K562 (cell line): ENCODE measurements around the gene NIPAL1. TPM values are rescaled to one million over a fixed set of nuclear protein-coding genes. Genes with fewer than 3 reads are reported as not detected.

Source experiments
- ATAC-seq: fragments of 200-7000 bp; cut with Tn5 transposase; 3 replicates; pipeline ENCODE4 v1.9.1; 2020; ENCODE audit warnings: moderate library complexity
- BruUV-seq: library from RNA; stranded (reverse); fragments of 400-500 nt; replicated peaks from 2 replicates; lab custom pipeline; 2021; lab: Mats Ljungman, UMichigan
- CTCF ChIA-PET: fragments of 300-600 bp; formaldehyde crosslinking; extraction: SDS; loops from one replicate; lab custom pipeline; 2021; ENCODE audit warnings: low intra/inter-chr PET ratio; lab: Yijun Ruan, JAX
- POLR2A ChIA-PET: fragments of 300-600, 350-650 bp; sonication (Branson Sonifier 250); formaldehyde crosslinking; extraction: SDS; loops from one replicate; lab custom pipeline; 2021; ENCODE audit warnings: antibody characterized with exemption, inconsistent platforms; lab: Yijun Ruan, JAX
- DNase-seq, 4 experiments: peaks; one replicate each; pipeline versions ENCODE4 v3.0.0 to v3.0.0-alpha.2; 2011 to 2018; ENCODE audit warnings: low spot score in 3 of 4, mixed read lengths in 3 of 4; ENCODE audit errors: extremely low read depth in 1 of 4
- FAIRE-seq: peaks from 2 replicates; lab custom pipeline; 2011; peaks lifted over from hg19 to GRCh38; lab: Jason Lieb, UNC
- H2AFZ ChIP-seq: 2 replicates; pipeline ENCODE4 v1.6.0; 2011; ENCODE audit warnings: low read depth, low read length, control low read depth, inconsistent platforms
- H3K27ac ChIP-seq: fragments of 200-600 bp; 3 replicates; pipeline ENCODE4 v1.8.0; 2011; ENCODE audit warnings: low read depth, mild to moderate bottlenecking, control low read depth, inconsistent platforms, low read length, moderate library complexity, mixed read lengths; ENCODE audit errors: extremely low read depth
- H3K27me3 ChIP-seq, 2 experiments: fragments of 300-600 bp in 1 of 2; 2 replicates in 1 of 2; 3 replicates in 1 of 2; pipeline versions ENCODE4 v1.6.0 to v1.8.0; 2011; ENCODE audit warnings: inconsistent platforms in 2 of 2, low read length in 2 of 2, mild to moderate bottlenecking in 1 of 2, mixed read lengths in 1 of 2, moderate library complexity in 1 of 2; ENCODE audit not compliant: control insufficient read depth in 2 of 2, insufficient read depth in 2 of 2
- H3K36me3 ChIP-seq: fragments of 300-600 bp; 3 replicates; pipeline ENCODE4 v1.8.0; 2011; ENCODE audit warnings: mild to moderate bottlenecking, low read length, inconsistent platforms; ENCODE audit not compliant: control insufficient read depth, insufficient read depth
- H3K4me1 ChIP-seq, 2 experiments: fragments of 200-600 bp in 1 of 2; replicated peaks in 1 of 2; 2 replicates in 1 of 2; 3 replicates in 1 of 2; pipeline versions ENCODE4 v1.5.1 to v1.8.0; 2011; ENCODE audit warnings: inconsistent platforms in 2 of 2, low read length in 2 of 2, mild to moderate bottlenecking in 1 of 2, mixed read lengths in 1 of 2, moderate library complexity in 1 of 2; ENCODE audit not compliant: control insufficient read depth in 2 of 2, insufficient read depth in 2 of 2
- H3K4me2 ChIP-seq: 2 replicates; pipeline ENCODE4 v1.6.1; 2011; ENCODE audit warnings: low read length, control low read depth, inconsistent platforms, mixed read lengths; ENCODE audit not compliant: insufficient read depth
- H3K4me3 ChIP-seq: fragments of 200-600 bp; sonication (generic), shearing (Covaris generic); 2 replicates; pipeline ENCODE4 v1.5.1; 2016; ENCODE audit warnings: control low read depth, inconsistent platforms
- H3K79me2 ChIP-seq: fragments of 200-600 bp; 3 replicates; pipeline ENCODE4 v1.8.0; 2011; ENCODE audit warnings: low read length, inconsistent platforms; ENCODE audit not compliant: control insufficient read depth, insufficient read depth
- H3K9ac ChIP-seq, 2 experiments: 2 replicates each; pipeline versions ENCODE4 v1.6.0 to v1.6.1; 2011; ENCODE audit warnings: low read depth in 2 of 2, low read length in 2 of 2, control low read depth in 1 of 2, inconsistent platforms in 1 of 2, mild to moderate bottlenecking in 1 of 2, mixed read lengths in 1 of 2; ENCODE audit not compliant: insufficient read depth in 1 of 2
- H3K9me1 ChIP-seq: one replicate; pipeline ENCODE4 v1.6.0; 2011; ENCODE audit warnings: inconsistent platforms, mild to moderate bottlenecking, low read length, moderate library complexity; ENCODE audit not compliant: control insufficient read depth, insufficient read depth
- H3K9me3 ChIP-seq: replicated peaks from 2 replicates; pipeline ENCODE4 v1.5.1; 2011; ENCODE audit warnings: low read depth, low read length, inconsistent platforms; ENCODE audit not compliant: control insufficient read depth, insufficient read depth
- H4K20me1 ChIP-seq: replicated peaks from 2 replicates; pipeline ENCODE4 v1.6.1; 2011; ENCODE audit warnings: low read length, inconsistent platforms, mixed read lengths; ENCODE audit not compliant: control insufficient read depth, insufficient read depth
- ATF1 ChIP-seq, 2 experiments: fragments of 450-650 bp in 1 of 2; IDR thresholded peaks; 2 replicates each; pipeline ENCODE4 v1.6.1; 2016; ENCODE audit warnings: missing compliant biosample characterization in 1 of 2, missing genetic modification characterization in 1 of 2
- C11orf30 ChIP-seq: fragments of 450-650 bp; IDR thresholded peaks from 2 replicates; pipeline ENCODE4 v1.6.1; 2016; ENCODE audit warnings: low read depth, mild to moderate bottlenecking
- CEBPB ChIP-seq: fragments of 450-650 bp; IDR thresholded peaks from 2 replicates; pipeline ENCODE4 v1.6.1; 2016; ENCODE audit warnings: missing genetic modification characterization, missing compliant biosample characterization
- CHD2 ChIP-seq: IDR thresholded peaks from 2 replicates; pipeline ENCODE4 v1.6.1; 2011; ENCODE audit warnings: low read depth, low read length
- HDAC6 ChIP-seq: IDR thresholded peaks from 2 replicates; pipeline ENCODE4 v1.6.1; 2012; ENCODE audit warnings: low read depth, mild to moderate bottlenecking, control low read depth, inconsistent platforms, low read length, moderate library complexity
- HDGF ChIP-seq: fragments of 450-650 bp; IDR thresholded peaks from 2 replicates; pipeline ENCODE4 v1.6.1; 2016
- JUN ChIP-seq, 2 experiments: sonication (generic) in 1 of 2; formaldehyde crosslinking in 1 of 2; IDR thresholded peaks; 2 replicates each; pipeline versions ENCODE4 v1.6.1 to v1.8.0; 2012 to 2022; ENCODE audit warnings: borderline replicate concordance in 2 of 2, mild to moderate bottlenecking in 2 of 2, improper control_type of control experiment in 1 of 2, low read depth in 1 of 2, low read length in 1 of 2, missing genetic modification reagents in 1 of 2
- MCM3 ChIP-seq: fragments of 450-650 bp; IDR thresholded peaks from 2 replicates; pipeline ENCODE4 v1.6.1; 2016
- NR2F6 ChIP-seq: fragments of 450-650 bp; formaldehyde crosslinking; IDR thresholded peaks from 2 replicates; pipeline ENCODE4 v1.4.0; 2020; ENCODE audit warnings: mild to moderate bottlenecking
- POLR3A ChIP-seq: IDR thresholded peaks from 2 replicates; pipeline ENCODE4 v1.6.1; 2011; ENCODE audit warnings: borderline replicate concordance, mild to moderate bottlenecking, moderate library complexity; ENCODE audit not compliant: insufficient read length, insufficient read depth; ENCODE audit errors: extremely low read depth
- PRPF4 ChIP-seq: fragments of 200-400 bp; formaldehyde crosslinking; IDR thresholded peaks from one replicate; pipeline ENCODE4 v1.6.1; 2017; ENCODE audit warnings: low read length, low read depth, mild to moderate bottlenecking; ENCODE audit not compliant: insufficient read depth, poor library complexity, severe bottlenecking
- RBM34 ChIP-seq: fragments of 200-400 bp; formaldehyde crosslinking; IDR thresholded peaks from 2 replicates; pipeline ENCODE4 v1.6.1; 2018; ENCODE audit warnings: low read length, borderline replicate concordance; ENCODE audit not compliant: insufficient read depth
- TRIM24 ChIP-seq, 2 experiments: fragments of 450-650 bp; IDR thresholded peaks; 2 replicates each; pipeline ENCODE4 v1.6.1; 2016
- ZNF143 ChIP-seq: sonication (generic); formaldehyde crosslinking; IDR thresholded peaks from 2 replicates; pipeline ENCODE4 v1.9.0; 2022; ENCODE audit warnings: mild to moderate bottlenecking, missing genetic modification reagents
- ZNF354B ChIP-seq: fragments of 250-450 bp; sonication (Bioruptor Pico); IDR thresholded peaks from 2 replicates; pipeline ENCODE4 v1.4.0; 2020
- WGBS: fragments of 100-300 bp; shearing (Covaris generic); methylation state at CpG from one replicate; pipeline ENCODE4 v1.1.6; 2016; ENCODE audit warnings: low coverage, mixed read lengths; ENCODE audit not compliant: insufficient coverage; ENCODE audit errors: missing lambda C conversion rate; 5-methylcytosine and 5-hydroxymethylcytosine counted together
- in situ Hi-C: fragments of 300-500 bp; cut with MboI; formaldehyde crosslinking; loops from 4 replicates; pipeline ENCODE4 v1.15.0; 2018; ENCODE audit warnings: inconsistent platforms, mixed read lengths
- intact Hi-C: fragments of 100-400 bp; cut with micrococcal nuclease; formaldehyde crosslinking; loops from 2 replicates; pipeline ENCODE4 v1.14.2; 2022
- polyA plus RNA-seq, 8 experiments: library from polyadenylated mRNA; depleted of rRNA in 4 of 8; stranded (reverse) in 5 of 8; unstranded in 3 of 8; fragments of >200 nt; fragmentation: Nextera tagmentation in 2 of 8; fragmentation: Illumina TruSeq in 1 of 8; extraction: Ambion mirVana in 2 of 8; extraction: Trizol in 1 of 8; gene quantifications; 2 replicates each; pipeline versions ENCODE4 v1.2.1 to v1.2.3, GENCODE V29; 2011 to 2014; ENCODE audit warnings: inconsistent platforms in 1 of 8, missing spikeins in 1 of 8
- total RNA-seq, 7 experiments: library from RNA; depleted of rRNA in 6 of 7; stranded (reverse); fragments of >200 nt in 6 of 7; fragmentation: Illumina TruSeq in 2 of 7; extraction: Trizol in 2 of 7; gene quantifications; 2 replicates each; pipeline versions ENCODE4 v1.2.1 to v1.2.3, GENCODE V29; 2011 to 2021; ENCODE audit warnings: low replicate concordance in 1 of 7
- TF ChIP-seq, protein P1 (sequence below): sonication (generic); formaldehyde crosslinking; IDR thresholded peaks from 2 replicates; pipeline ENCODE4 v1.8.0; 2022; ENCODE audit warnings: mild to moderate bottlenecking, missing genetic modification reagents
- TF ChIP-seq, protein P2 (sequence below): fragments of 450-650 bp; formaldehyde crosslinking; IDR thresholded peaks from 2 replicates; pipeline ENCODE4 v1.4.0; 2020; ENCODE audit warnings: mild to moderate bottlenecking, mixed read lengths
- TF ChIP-seq, protein P3 (sequence below): fragments of 250-450 bp; sonication (Bioruptor Pico); IDR thresholded peaks from 2 replicates; pipeline ENCODE4 v1.5.0; 2021; ENCODE audit warnings: mild to moderate bottlenecking, borderline replicate concordance

Gene NIPAL1
- total and polyA plus RNA-seq, 9 of the 15 experiments (the other 6 are each of a cell fraction or from before 2014, with no cell fraction given), result 0.03 to 0.43 (median 0.25) TPM

DNA sequence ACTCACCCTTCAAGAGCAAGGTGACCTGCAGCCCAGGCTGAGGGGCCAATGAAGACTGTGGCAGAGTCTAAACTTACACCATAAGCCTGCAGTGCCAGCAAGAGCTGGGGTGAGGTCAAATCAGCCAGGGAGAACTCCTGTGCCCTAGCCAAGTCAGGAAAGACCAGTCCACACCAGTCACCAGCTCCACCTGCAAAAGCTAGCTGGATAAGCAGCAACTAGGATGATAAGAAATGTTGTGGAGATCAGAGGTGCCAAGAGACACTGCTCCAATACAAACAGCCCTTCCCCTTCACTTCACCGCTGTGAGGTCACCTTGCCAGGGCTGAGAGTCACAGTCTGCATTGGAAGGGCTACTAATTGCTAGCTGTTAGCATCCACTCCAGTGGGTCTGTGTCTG lies 31.3 kb downstream of the NIPAL1 start (continued):
- TF ChIP-seq, protein P1, sequence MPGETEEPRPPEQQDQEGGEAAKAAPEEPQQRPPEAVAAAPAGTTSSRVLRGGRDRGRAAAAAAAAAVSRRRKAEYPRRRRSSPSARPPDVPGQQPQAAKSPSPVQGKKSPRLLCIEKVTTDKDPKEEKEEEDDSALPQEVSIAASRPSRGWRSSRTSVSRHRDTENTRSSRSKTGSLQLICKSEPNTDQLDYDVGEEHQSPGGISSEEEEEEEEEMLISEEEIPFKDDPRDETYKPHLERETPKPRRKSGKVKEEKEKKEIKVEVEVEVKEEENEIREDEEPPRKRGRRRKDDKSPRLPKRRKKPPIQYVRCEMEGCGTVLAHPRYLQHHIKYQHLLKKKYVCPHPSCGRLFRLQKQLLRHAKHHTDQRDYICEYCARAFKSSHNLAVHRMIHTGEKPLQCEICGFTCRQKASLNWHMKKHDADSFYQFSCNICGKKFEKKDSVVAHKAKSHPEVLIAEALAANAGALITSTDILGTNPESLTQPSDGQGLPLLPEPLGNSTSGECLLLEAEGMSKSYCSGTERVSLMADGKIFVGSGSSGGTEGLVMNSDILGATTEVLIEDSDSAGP (CRISPR knock-in tag), result no peak
- TF ChIP-seq CEBPB (no peak), TRIM24 (IDR thresholded peaks at IDR 0.05) (no peak), C11orf30 (no peak), MCM3 (no peak), CHD2 (no peak)

DNA sequence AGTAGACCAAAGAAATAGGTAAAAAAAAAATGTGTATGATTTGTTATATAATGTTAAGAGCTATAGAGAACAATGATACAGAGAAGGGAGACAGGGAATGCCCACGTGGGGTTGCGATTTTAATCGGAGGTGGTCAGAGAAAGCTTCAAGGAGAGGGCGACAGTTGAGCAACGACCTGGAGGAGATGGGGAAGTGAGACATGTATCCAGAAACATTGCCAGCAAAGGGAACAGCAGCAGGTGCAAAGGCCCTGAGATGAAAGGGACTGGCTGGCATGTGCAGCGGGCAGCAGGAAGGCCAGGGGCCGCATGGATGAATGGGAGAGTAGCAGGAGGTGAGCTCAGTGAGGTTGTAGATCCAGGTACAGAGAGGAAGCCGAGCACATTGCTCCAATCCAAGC lies 32.9 kb downstream of the NIPAL1 start:
- no peaks in the 10 kb centered on the region for H3K4me1 ChIP-seq
- no peaks in the 10 kb centered on the region for H3K9me1 ChIP-seq
- H3K9ac ChIP-seq, result no peak overlapping the region
- H3K27ac ChIP-seq, result no peak overlapping the region
- whole genome bisulfite sequencing, result 0% methylated on average over 8 of the region's 8 CpGs
- in situ Hi-C loops, result no loop called here
- intact Hi-C loops, result no loop called here
- no peak overlapping the region for H3K4me3 ChIP-seq
- H3K4me2 ChIP-seq, result no peak overlapping the region
- FAIRE-seq (no peak), ATAC-seq (no peak), DNase-seq (no peak)
- no peaks in the 10 kb centered on the region for H3K36me3 ChIP-seq
- no peaks in the 10 kb centered on the region for H4K20me1 ChIP-seq
- no peaks in the 10 kb centered on the region for H3K79me2 ChIP-seq
- no TSS peak for BruUV-seq
- POLR2A ChIA-PET, result no interaction called here
- no peaks in the 10 kb centered on the region for H3K9me3 ChIP-seq
- no peak overlapping the region for H2AFZ ChIP-seq
- H3K27me3 ChIP-seq, result peaks cover 9 to 14% of the 10 kb centered on the region in 2 experiments; a peak in 4 of 5 replicates
- CTCF ChIA-PET, result no interaction called here
- TF ChIP-seq HDAC6, result no peak
- TF ChIP-seq ATF1 (CRISPR knock-in tag; IDR thresholded peaks at IDR 0.05), result no peak
- no peak for TF ChIP-seq ATF1 (tag; IDR thresholded peaks at IDR 0.05)
- TF ChIP-seq NR2F6 (CRISPR knock-in tag), result no peak
- no peak for TF ChIP-seq ZNF354B
- no peak for TF ChIP-seq JUN (IDR thresholded peaks at IDR 0.05; ENCODE audit: borderline replicate concordance, low read depth, low read length)
- TF ChIP-seq JUN (CRISPR knock-in tag; IDR thresholded peaks at IDR 0.05; ENCODE audit: borderline replicate concordance), result no peak
- no peak for TF ChIP-seq HDGF
- TF ChIP-seq RBM34, result no peak
- TF ChIP-seq POLR3A, result no peak
- TF ChIP-seq, protein P2, sequence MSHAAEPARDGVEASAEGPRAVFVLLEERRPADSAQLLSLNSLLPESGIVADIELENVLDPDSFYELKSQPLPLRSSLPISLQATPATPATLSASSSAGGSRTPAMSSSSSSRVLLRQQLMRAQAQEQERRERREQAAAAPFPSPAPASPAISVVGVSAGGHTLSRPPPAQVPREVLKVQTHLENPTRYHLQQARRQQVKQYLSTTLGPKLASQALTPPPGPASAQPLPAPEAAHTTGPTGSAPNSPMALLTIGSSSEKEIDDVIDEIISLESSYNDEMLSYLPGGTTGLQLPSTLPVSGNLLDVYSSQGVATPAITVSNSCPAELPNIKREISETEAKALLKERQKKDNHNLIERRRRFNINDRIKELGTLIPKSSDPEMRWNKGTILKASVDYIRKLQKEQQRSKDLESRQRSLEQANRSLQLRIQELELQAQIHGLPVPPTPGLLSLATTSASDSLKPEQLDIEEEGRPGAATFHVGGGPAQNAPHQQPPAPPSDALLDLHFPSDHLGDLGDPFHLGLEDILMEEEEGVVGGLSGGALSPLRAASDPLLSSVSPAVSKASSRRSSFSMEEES (CRISPR knock-in tag), result no peak
- TF ChIP-seq PRPF4, result no peak
- TF ChIP-seq, protein P3, sequence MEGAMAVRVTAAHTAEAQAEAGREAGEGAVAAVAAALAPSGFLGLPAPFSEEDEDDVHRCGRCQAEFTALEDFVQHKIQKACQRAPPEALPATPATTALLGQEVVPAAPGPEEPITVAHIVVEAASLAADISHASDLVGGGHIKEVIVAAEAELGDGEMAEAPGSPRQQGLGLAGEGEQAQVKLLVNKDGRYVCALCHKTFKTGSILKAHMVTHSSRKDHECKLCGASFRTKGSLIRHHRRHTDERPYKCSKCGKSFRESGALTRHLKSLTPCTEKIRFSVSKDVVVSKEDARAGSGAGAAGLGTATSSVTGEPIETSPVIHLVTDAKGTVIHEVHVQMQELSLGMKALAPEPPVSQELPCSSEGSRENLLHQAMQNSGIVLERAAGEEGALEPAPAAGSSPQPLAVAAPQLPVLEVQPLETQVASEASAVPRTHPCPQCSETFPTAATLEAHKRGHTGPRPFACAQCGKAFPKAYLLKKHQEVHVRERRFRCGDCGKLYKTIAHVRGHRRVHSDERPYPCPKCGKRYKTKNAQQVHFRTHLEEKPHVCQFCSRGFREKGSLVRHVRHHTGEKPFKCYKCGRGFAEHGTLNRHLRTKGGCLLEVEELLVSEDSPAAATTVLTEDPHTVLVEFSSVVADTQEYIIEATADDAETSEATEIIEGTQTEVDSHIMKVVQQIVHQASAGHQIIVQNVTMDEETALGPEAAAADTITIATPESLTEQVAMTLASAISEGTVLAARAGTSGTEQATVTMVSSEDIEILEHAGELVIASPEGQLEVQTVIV (CRISPR knock-in tag), result no peak
- TF ChIP-seq ZNF143, result no peak
